Calu3 (cell line): ENCODE results near the gene PURB. TPM values are rescaled to one million over a fixed set of nuclear protein-coding genes. Genes with fewer than 3 reads are reported as not detected.

Experiments used
- BruUV-seq: library from RNA; stranded (reverse); fragments of 400-500 nt; replicated peaks from 2 replicates; lab custom pipeline; 2021; lab: Mats Ljungman, UMichigan
- CTCF ChIA-PET: fragments of 300-600 bp; sonication (Branson Sonifier 250); formaldehyde crosslinking; loops from one replicate; lab custom pipeline; 2022; ENCODE audit warnings: antibody characterized with exemption; lab: Charles Lee
- DNase-seq: peaks from one replicate; pipeline ENCODE4 v3.0.0; 2022
- H3K27ac Mint-ChIP-seq: one replicate; pipeline ENCODE4 v1.8.0; 2022; ENCODE audit warnings: mixed read lengths; ENCODE audit not compliant: unreplicated experiment
- H3K27me3 Mint-ChIP-seq: one replicate; pipeline ENCODE4 v1.8.0; 2022; ENCODE audit warnings: mixed read lengths; ENCODE audit not compliant: unreplicated experiment
- H3K36me3 Mint-ChIP-seq: one replicate; pipeline ENCODE4 v1.8.0; 2022; ENCODE audit warnings: mild to moderate bottlenecking, moderate library complexity, mixed read lengths; ENCODE audit not compliant: insufficient read depth, unreplicated experiment
- H3K4me1 Mint-ChIP-seq: one replicate; pipeline ENCODE4 v1.8.0; 2022; ENCODE audit warnings: mild to moderate bottlenecking, low read depth, mixed read lengths; ENCODE audit not compliant: unreplicated experiment
- H3K4me3 Mint-ChIP-seq: one replicate; pipeline ENCODE4 v1.8.0; 2022; ENCODE audit warnings: mild to moderate bottlenecking, low read depth, moderate library complexity, mixed read lengths; ENCODE audit not compliant: unreplicated experiment
- H3K9me3 Mint-ChIP-seq: one replicate; pipeline ENCODE4 v1.8.0; 2022; ENCODE audit warnings: low read depth, mixed read lengths; ENCODE audit not compliant: unreplicated experiment
- CTCF ChIP-seq: fragments of 200-600 bp; IDR thresholded peaks from one replicate; pipeline ENCODE4 v1.8.0; 2022; ENCODE audit warnings: antibody characterized with exemption; ENCODE audit not compliant: unreplicated experiment
- intact Hi-C: fragments of 100-400 bp; cut with micrococcal nuclease; formaldehyde crosslinking; loops from one replicate; pipeline ENCODE4 v1.10.0; 2022; ENCODE audit not compliant: unreplicated experiment
- total RNA-seq: library from RNA; stranded (reverse); gene quantifications from 2 replicates; pipeline ENCODE4 v1.2.3, GENCODE V29; 2022

The PURB gene
- total RNA-seq, 1 experiment from 2014 or later, result 70.8 TPM

GRCh38 chr7:44922351-44922694, 37.0 kb upstream of the PURB start:
- no peak for TF ChIP-seq CTCF
- H3K4me1 Mint-ChIP-seq, result no peaks in the 10 kb centered on the region
- no TSS peak for BruUV-seq
- no peak overlapping the region for H3K4me3 Mint-ChIP-seq
- H3K36me3 Mint-ChIP-seq, result peaks cover 3% of the 10 kb centered on the region
- no peak overlapping the region for H3K27ac Mint-ChIP-seq
- no peak for DNase-seq
- no peaks in the 10 kb centered on the region for H3K9me3 Mint-ChIP-seq
- CTCF ChIA-PET, result no interaction called here
- intact Hi-C loops, result loop anchor here (1.0 kb wide), 2 partner anchors 65 to 334 kb away; no protein-coding TSS in a partner anchor
- H3K27me3 Mint-ChIP-seq, result peaks cover 35% of the 10 kb centered on the region

- H3K9me3 Mint-ChIP-seq, result no peaks in the 10 kb centered on the region
- H3K4me3 Mint-ChIP-seq, result no peak overlapping the region
- TF ChIP-seq CTCF, result peak; percentile 96
- peaks cover 29% of the 10 kb centered on the region for H3K27me3 Mint-ChIP-seq
- peak; percentile 98 for DNase-seq
- BruUV-seq, result no TSS peak
- intact Hi-C loops, result loop anchor here (1.0 kb wide), 2 partner anchors 64 to 333 kb away; no protein-coding TSS in a partner anchor
- CTCF ChIA-PET, result no interaction called here
- peaks cover 3% of the 10 kb centered on the region for H3K36me3 Mint-ChIP-seq
- no peaks in the 10 kb centered on the region for H3K4me1 Mint-ChIP-seq
- H3K27ac Mint-ChIP-seq, result no peak overlapping the region
These were observed 36.4 kb upstream of the PURB start for GRCh38 chr7:44921607-44922350.

- no peak for DNase-seq
- H3K27me3 Mint-ChIP-seq, result peaks cover 18% of the 10 kb centered on the region
- CTCF ChIA-PET, result interaction anchor here (0.5 to 1.5 kb wide), 3 partner anchors 63 to 84 kb away, joined by 4 to 5 read pairs (median 5); no protein-coding TSS in a partner anchor
- H3K36me3 Mint-ChIP-seq, result peaks cover 3% of the 10 kb centered on the region
- H3K4me1 Mint-ChIP-seq, result no peaks in the 10 kb centered on the region
- H3K9me3 Mint-ChIP-seq, result no peaks in the 10 kb centered on the region
- no peak overlapping the region for H3K4me3 Mint-ChIP-seq
- BruUV-seq, result no TSS peak
- no peak for TF ChIP-seq CTCF
- no peak overlapping the region for H3K27ac Mint-ChIP-seq
- intact Hi-C loops, result no loop called here
These were observed 34.8 kb upstream of the PURB start for GRCh38 chr7:44920119-44920518.

GRCh38 chr7:44918029-44918428, 32.7 kb upstream of the PURB start:
- no TSS peak for BruUV-seq
- DNase-seq, result no peak
- no peaks in the 10 kb centered on the region for H3K9me3 Mint-ChIP-seq
- intact Hi-C loops, result no loop called here
- CTCF ChIA-PET, result interaction anchor here (0.6 kb wide), 1 partner anchor 249 kb away, joined by 6 read pairs; no protein-coding TSS in a partner anchor
- TF ChIP-seq CTCF, result no peak
- H3K27ac Mint-ChIP-seq, result no peak overlapping the region
- no peaks in the 10 kb centered on the region for H3K4me1 Mint-ChIP-seq
- peaks cover 18% of the 10 kb centered on the region for H3K27me3 Mint-ChIP-seq
- H3K4me3 Mint-ChIP-seq, result no peak overlapping the region
- H3K36me3 Mint-ChIP-seq, result peaks cover 3% of the 10 kb centered on the region
